ENCODE measurements around the gene LPAR1.

The LPAR1 gene

GRCh38 chr9:111038331-111039230, at the start of gene LPAR1:
LPAR1 (minus strand) TSS chr9:111038470; CDS start chr9:110972117, 66,353 bp downstream.
- H3K27me3 Mint-ChIP-seq: peaks cover 57% of the 10 kb centered on the region
- H3K4me1 Mint-ChIP-seq (ENCODE audit: low read depth): peaks cover 8% of the 10 kb centered on the region
- no peaks in the 10 kb centered on the region for H3K9me3 Mint-ChIP-seq
- H3K27ac Mint-ChIP-seq: no peak within 1 kb of the TSS
- no peak for DNase-seq
- peak within 1 kb of the TSS; percentile 42 for H3K4me3 Mint-ChIP-seq
- no peaks in the 10 kb centered on the region for H3K36me3 Mint-ChIP-seq (ENCODE audit: low read depth)

- Mint-ChIP-seq H3K27me3 (peaks cover 2% of the 10 kb centered on the region), H3K27ac (no peak overlapping the region), H3K4me3 (no peak overlapping the region)
Measured at GRCh38 chr9:111078391-111079038, 40.2 kb upstream of the LPAR1 start.

GRCh38 chr9:111076519-111076918, 38.2 kb upstream of the LPAR1 start:
- H3K36me3 Mint-ChIP-seq (ENCODE audit: low read depth): no peaks in the 10 kb centered on the region
- H3K27me3 Mint-ChIP-seq: peaks cover 2% of the 10 kb centered on the region

More at GRCh38 chr9:111078391-111079038, 40.2 kb upstream of the LPAR1 start:
- no peaks in the 10 kb centered on the region for H3K4me1 Mint-ChIP-seq (ENCODE audit: low read depth)
- H3K9me3 Mint-ChIP-seq: no peaks in the 10 kb centered on the region
- no peak for DNase-seq
- no peaks in the 10 kb centered on the region for H3K36me3 Mint-ChIP-seq (ENCODE audit: low read depth)

GRCh38 chr9:111076042-111076441, 37.8 kb upstream of the LPAR1 start:
- no peaks in the 10 kb centered on the region for H3K4me1 Mint-ChIP-seq (ENCODE audit: low read depth)
- H3K27ac Mint-ChIP-seq: no peak overlapping the region
- H3K27me3 Mint-ChIP-seq: peaks cover 2% of the 10 kb centered on the region
- H3K36me3 Mint-ChIP-seq (ENCODE audit: low read depth): no peaks in the 10 kb centered on the region
- DNase-seq: no peak
- no peak overlapping the region for H3K4me3 Mint-ChIP-seq
- no peaks in the 10 kb centered on the region for H3K9me3 Mint-ChIP-seq

More at GRCh38 chr9:111076519-111076918, 38.2 kb upstream of the LPAR1 start:
- Mint-ChIP-seq H3K27ac (no peak overlapping the region), H3K9me3 (no peaks in the 10 kb centered on the region), H3K4me1 (ENCODE audit: low read depth) (no peaks in the 10 kb centered on the region), H3K4me3 (no peak overlapping the region)
- DNase-seq: no peak

GRCh38 chr9:111074395-111074794, 36.1 kb upstream of the LPAR1 start:
- no peaks in the 10 kb centered on the region for H3K36me3 Mint-ChIP-seq (ENCODE audit: low read depth)
- H3K9me3 Mint-ChIP-seq: no peaks in the 10 kb centered on the region
- DNase-seq: no peak
- no peak overlapping the region for H3K27ac Mint-ChIP-seq
- H3K27me3 Mint-ChIP-seq: peaks cover 2% of the 10 kb centered on the region
- no peak overlapping the region for H3K4me3 Mint-ChIP-seq
- no peaks in the 10 kb centered on the region for H3K4me1 Mint-ChIP-seq (ENCODE audit: low read depth)

- H3K36me3 Mint-ChIP-seq (ENCODE audit: low read depth): no peaks in the 10 kb centered on the region
- no peaks in the 10 kb centered on the region for H3K9me3 Mint-ChIP-seq
- H3K4me1 Mint-ChIP-seq (ENCODE audit: low read depth): no peaks in the 10 kb centered on the region
- H3K27me3 Mint-ChIP-seq: no peaks in the 10 kb centered on the region
- no peak for DNase-seq
- no peak overlapping the region for H3K27ac Mint-ChIP-seq
- no peak overlapping the region for H3K4me3 Mint-ChIP-seq
Measured at GRCh38 chr9:111069183-111069582, 30.9 kb upstream of the LPAR1 start.

GRCh38 chr9:111068771-111069170, 30.5 kb upstream of the LPAR1 start:
- no peak overlapping the region for H3K27ac Mint-ChIP-seq
- H3K4me1 Mint-ChIP-seq (ENCODE audit: low read depth): no peaks in the 10 kb centered on the region
- H3K36me3 Mint-ChIP-seq (ENCODE audit: low read depth): no peaks in the 10 kb centered on the region
- H3K9me3 Mint-ChIP-seq: no peaks in the 10 kb centered on the region
- no peak for DNase-seq
- H3K27me3 Mint-ChIP-seq: no peaks in the 10 kb centered on the region
- no peak overlapping the region for H3K4me3 Mint-ChIP-seq

GRCh38 chr9:111068383-111068730, 30.1 kb upstream of the LPAR1 start:
- no peak overlapping the region for H3K4me3 Mint-ChIP-seq
- no peaks in the 10 kb centered on the region for H3K9me3 Mint-ChIP-seq
- no peaks in the 10 kb centered on the region for H3K36me3 Mint-ChIP-seq (ENCODE audit: low read depth)
- no peak for DNase-seq
- no peak overlapping the region for H3K27ac Mint-ChIP-seq
- H3K27me3 Mint-ChIP-seq: no peaks in the 10 kb centered on the region
- H3K4me1 Mint-ChIP-seq (ENCODE audit: low read depth): no peaks in the 10 kb centered on the region

GRCh38 chr9:111066468-111066867, 28.2 kb upstream of the LPAR1 start:
- no peaks in the 10 kb centered on the region for H3K9me3 Mint-ChIP-seq
- no peak overlapping the region for H3K4me3 Mint-ChIP-seq
- H3K27ac Mint-ChIP-seq: no peak overlapping the region
- DNase-seq: no peak
- no peaks in the 10 kb centered on the region for H3K4me1 Mint-ChIP-seq (ENCODE audit: low read depth)
- no peaks in the 10 kb centered on the region for H3K27me3 Mint-ChIP-seq
- no peaks in the 10 kb centered on the region for H3K36me3 Mint-ChIP-seq (ENCODE audit: low read depth)

- Mint-ChIP-seq H3K36me3 (ENCODE audit: low read depth) (no peaks in the 10 kb centered on the region), H3K4me1 (ENCODE audit: low read depth) (no peaks in the 10 kb centered on the region), H3K4me3 (no peak overlapping the region), H3K27ac (no peak overlapping the region), H3K27me3 (no peaks in the 10 kb centered on the region), H3K9me3 (no peaks in the 10 kb centered on the region)
- no peak for DNase-seq
Measured at GRCh38 chr9:111065414-111065813, 27.1 kb upstream of the LPAR1 start.

- H3K9me3 Mint-ChIP-seq: no peaks in the 10 kb centered on the region
- H3K27me3 Mint-ChIP-seq: no peaks in the 10 kb centered on the region
Measured at GRCh38 chr9:111064160-111064837, 26.0 kb upstream of the LPAR1 start.

GRCh38 chr9:111063332-111063731, 25.1 kb upstream of the LPAR1 start:
- Mint-ChIP-seq H3K27ac (no peak overlapping the region), H3K4me3 (no peak overlapping the region), H3K36me3 (ENCODE audit: low read depth) (no peaks in the 10 kb centered on the region), H3K4me1 (ENCODE audit: low read depth) (no peaks in the 10 kb centered on the region), H3K9me3 (no peaks in the 10 kb centered on the region), H3K27me3 (no peaks in the 10 kb centered on the region)
- no peak for DNase-seq

More at GRCh38 chr9:111064160-111064837, 26.0 kb upstream of the LPAR1 start:
- no peak overlapping the region for H3K27ac Mint-ChIP-seq
- no peak overlapping the region for H3K4me3 Mint-ChIP-seq
- no peaks in the 10 kb centered on the region for H3K4me1 Mint-ChIP-seq (ENCODE audit: low read depth)
- DNase-seq: no peak
- no peaks in the 10 kb centered on the region for H3K36me3 Mint-ChIP-seq (ENCODE audit: low read depth)

GRCh38 chr9:111058166-111058565, 19.9 kb upstream of the LPAR1 start:
- no peak for DNase-seq
- Mint-ChIP-seq H3K27me3 (no peaks in the 10 kb centered on the region), H3K4me1 (ENCODE audit: low read depth) (no peaks in the 10 kb centered on the region), H3K4me3 (no peak overlapping the region), H3K27ac (no peak overlapping the region), H3K9me3 (no peaks in the 10 kb centered on the region), H3K36me3 (ENCODE audit: low read depth) (no peaks in the 10 kb centered on the region)

GRCh38 chr9:111056538-111056937, 18.3 kb upstream of the LPAR1 start:
- H3K4me3 Mint-ChIP-seq: no peak overlapping the region
- H3K36me3 Mint-ChIP-seq (ENCODE audit: low read depth): no peaks in the 10 kb centered on the region
- no peaks in the 10 kb centered on the region for H3K4me1 Mint-ChIP-seq (ENCODE audit: low read depth)
- H3K9me3 Mint-ChIP-seq: no peaks in the 10 kb centered on the region
- no peak overlapping the region for H3K27ac Mint-ChIP-seq
- H3K27me3 Mint-ChIP-seq: no peaks in the 10 kb centered on the region
- no peak for DNase-seq

- Mint-ChIP-seq H3K4me3 (no peak overlapping the region), H3K9me3 (no peaks in the 10 kb centered on the region), H3K4me1 (ENCODE audit: low read depth) (no peaks in the 10 kb centered on the region), H3K27me3 (no peaks in the 10 kb centered on the region), H3K36me3 (ENCODE audit: low read depth) (no peaks in the 10 kb centered on the region), H3K27ac (no peak overlapping the region)
- DNase-seq: no peak
Measured at GRCh38 chr9:111052791-111053190, 14.5 kb upstream of the LPAR1 start.
